HCEC 1CT (cell line): ENCODE results near the gene TSPAN17.

Source experiments
- DNase-seq: peaks from one replicate; pipeline ENCODE4 v3.0.0-alpha.2; 2017

The TSPAN17 gene, protein sequence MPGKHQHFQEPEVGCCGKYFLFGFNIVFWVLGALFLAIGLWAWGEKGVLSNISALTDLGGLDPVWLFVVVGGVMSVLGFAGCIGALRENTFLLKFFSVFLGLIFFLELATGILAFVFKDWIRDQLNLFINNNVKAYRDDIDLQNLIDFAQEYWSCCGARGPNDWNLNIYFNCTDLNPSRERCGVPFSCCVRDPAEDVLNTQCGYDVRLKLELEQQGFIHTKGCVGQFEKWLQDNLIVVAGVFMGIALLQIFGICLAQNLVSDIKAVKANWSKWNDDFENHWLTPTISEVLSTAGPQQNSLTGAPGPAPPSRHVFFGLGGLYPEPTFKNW

DNA sequence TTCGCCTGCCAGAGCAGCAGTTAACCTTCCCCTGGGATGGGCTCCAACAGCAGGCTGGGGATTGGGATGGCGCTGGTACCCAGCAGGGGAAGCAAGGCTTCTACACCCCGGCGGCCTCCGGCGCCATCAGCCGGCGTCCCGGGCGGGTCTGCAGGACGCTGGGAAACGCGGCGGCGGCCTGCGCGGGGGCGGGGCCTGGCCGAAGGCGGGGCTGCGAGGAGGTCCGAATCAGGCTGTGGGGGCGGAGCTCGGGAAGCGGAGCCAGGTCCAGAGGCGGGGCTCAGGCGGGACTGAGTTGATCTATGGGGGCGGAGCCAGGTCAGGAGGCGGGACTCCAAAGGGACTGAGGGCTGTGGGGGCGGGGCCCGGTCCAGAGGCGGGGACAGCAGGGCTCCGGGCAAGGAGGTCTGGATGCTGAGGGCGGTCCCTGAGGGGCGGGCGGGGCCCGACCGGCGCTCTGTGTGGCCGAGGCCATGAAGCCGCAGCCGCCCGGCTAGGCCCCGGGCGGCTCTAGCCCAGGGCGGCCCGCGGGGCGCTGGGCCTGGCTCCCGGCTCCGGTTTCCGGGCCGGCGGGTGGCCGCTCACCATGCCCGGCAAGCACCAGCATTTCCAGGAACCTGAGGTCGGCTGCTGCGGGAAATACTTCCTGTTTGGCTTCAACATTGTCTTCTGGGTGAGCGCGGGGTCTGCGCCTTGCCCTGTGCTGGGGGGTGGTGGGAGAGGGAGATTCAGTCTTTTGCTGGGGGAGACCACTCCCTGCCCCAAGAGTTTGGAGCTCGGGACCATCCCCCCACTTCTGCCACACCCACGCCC, at the start of gene TSPAN17:
Gene TSPAN17, plus strand, starts transcription at position 455 of the 813 bp plus-strand sequence. Its CDS starts 132 bp downstream, at position 587.
- DNase-seq: peak; percentile 99

DNA sequence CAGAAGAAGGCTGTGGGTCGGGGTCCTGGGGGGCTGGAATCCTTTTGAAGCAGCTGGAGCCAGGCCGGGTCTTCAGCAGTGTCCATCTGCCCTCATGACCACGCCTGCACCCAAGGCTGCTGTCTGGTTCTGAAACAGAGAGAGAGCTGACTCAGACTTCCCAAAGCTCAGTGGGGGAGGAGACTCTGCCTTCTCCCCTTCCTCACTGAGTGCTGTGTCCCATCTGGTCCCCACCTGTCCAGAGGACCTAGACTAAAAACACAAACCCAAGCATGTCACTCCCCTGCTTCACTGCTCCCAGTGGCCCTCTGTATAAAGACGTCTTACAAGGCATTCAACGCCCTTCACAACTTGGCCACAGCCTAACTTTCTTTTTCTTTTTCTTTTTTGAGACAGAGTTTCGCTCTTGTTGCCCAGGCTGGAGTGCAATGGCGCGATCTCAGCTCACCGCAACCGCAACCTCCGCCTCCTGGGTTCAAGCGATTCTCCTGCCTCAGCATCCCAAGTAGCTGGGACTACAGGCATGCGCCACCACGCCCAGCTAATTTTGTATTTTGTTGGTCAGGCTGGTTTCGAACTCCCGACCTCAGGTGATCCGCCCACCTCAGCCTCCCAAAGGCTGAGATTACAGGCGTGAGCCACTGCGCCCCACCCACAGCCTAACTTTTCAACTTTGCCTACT, 47.4 kb upstream of the TSPAN17 start:
- peak; percentile 30 for DNase-seq

DNA sequence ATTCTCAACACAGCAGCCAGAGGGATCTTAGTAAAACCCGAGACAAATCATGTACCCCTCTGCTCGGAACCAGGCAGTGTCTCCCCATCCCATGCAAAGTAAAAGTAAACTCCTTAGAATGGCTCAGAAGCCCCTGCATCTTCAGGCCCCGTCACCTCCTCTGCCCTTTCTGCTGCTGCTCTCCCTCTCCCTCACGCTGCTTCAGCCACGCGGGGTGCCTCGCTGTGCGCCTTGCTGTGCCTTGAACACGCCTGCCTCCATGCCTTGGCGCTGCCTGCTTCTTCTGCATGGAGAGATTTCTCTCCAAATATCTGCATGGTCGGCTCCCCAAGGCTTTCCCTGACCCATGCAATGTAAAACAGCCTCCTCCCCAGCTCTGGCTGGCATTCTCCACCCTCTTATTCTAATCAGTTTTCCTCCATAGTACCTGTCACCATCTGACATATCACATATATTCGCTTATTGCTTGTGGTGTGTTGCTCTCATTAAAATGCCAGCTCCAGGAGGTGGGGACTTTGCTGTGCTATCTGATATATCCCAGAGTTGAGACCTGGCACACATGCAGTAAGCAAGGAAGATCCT, 45.3 kb upstream of the TSPAN17 start:
- no peak for DNase-seq

DNA sequence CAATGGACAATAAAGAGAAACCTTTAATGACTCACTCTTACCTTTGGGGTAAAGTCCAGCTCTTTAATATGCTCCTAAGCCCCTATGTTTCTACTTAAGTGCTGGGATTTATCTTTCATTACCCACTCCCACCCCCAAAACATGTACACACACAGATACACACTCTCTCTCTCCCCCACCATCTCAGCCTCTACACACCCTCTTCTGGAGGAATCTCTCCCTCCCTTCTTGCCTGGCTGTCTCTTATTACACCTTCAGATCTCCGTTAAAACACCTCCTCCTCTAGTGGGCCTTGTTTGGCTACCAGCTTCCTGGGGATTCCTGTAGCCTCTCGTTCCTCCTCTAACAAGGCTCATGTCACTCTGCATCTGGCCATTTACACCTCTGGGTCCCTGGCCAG, 44.2 kb upstream of the TSPAN17 start:
- DNase-seq: no peak

DNA sequence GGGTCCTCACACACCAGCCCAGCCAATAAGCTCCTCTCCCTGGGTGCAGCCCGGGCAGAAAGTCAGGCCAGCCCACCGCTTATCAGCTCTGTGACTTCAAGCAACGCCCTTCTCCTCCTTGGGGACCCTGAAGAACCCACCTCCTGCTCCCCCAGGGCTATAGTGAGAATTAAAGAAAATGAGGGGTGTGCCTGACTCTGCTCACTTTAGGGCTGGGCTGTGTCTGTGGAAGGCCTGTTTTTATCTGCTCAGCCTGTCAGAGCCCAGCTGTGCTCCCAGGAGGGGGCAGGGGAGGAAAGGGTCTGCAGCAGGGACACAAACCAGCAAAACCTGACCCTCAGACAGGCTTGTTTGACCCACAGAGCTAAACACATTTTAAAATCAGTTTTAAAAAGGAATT, 41.3 kb upstream of the TSPAN17 start:
- no peak for DNase-seq

DNA sequence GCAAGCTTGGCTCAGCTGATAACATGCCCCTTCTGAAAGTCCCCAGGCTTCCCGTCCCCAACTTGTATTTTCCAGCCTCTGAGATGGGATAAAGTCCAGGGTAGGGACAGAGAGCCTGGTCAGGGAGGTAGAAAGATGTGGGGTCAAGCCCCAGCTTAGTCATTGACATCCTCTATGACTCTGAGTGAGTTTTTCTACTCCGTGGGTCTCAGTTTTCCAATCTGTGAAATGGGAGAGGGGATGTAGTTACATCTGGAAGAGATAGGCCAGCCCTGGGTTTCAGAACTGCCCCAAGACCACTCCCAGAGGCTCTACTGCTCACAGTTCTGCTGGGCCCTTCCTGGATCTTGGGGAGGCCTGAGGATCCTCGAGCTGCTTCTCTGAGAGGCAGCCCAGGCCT, 40.4 kb upstream of the TSPAN17 start:
- no peak for DNase-seq

DNA sequence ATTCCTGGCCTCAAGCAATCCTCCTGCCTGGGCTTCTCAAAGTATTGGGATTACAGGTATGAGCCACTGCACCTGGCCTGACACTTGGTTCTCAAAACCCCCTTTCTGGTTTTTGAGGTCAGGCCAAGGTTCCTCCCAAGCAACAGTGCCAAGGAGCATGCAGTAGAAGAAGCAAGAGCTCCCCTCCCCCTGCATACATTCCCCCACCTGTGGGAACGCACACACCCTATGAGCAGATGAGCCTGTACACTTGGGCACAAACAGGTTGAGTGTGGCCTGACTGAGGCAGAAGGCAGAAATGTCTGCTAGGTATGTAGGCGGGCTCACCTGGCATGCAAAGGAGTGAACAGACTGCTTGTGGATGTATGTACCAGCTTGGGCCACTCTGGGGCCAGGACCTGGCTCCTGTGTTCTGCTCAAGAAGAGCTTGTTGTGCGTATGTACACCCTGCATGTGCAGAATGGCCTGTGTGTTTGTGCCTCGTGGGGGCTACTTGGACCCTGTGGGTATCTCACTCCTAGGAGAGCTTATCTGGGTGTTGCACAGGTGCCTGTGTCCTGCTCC, 39.1 kb upstream of the TSPAN17 start:
- no peak for DNase-seq

DNA sequence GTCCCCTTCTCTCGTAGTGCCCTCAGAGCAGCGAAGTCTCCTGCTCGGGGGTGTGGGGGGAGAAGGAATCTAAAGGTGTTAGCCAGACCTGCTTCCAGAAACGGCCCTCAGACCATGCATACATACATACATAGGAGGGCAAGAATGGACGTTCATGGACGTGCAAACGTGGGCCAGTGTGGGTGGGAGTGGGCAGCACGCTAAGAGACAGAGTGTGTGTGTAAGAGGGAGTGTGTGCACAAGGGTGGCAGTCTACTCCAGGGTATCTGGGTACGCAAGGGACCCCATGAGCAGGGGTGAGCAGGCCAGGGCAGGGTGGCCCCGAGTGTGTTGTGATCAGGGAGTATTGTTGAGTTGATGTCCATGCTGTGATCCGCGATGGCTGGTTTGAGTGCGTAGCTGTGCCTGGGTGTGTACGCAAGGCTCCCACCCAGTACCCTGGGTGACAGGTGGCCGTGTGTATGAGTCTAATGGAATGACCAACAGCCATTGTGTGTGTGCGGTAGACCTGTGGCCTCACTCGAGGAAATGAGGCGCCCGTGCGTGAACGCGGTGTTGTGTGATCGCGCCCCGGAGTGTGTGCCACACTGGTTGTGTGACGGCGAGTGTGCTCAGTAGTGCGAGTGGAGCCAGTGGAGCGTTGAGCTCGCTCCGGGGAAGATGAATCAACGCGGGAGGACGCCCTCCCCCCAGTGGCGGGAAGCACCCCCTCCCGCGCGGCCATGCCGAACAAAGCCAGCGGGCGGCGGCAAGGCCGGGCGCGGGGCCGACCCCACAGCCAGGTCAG, 38.2 kb upstream of the TSPAN17 start:
- DNase-seq: no peak

DNA sequence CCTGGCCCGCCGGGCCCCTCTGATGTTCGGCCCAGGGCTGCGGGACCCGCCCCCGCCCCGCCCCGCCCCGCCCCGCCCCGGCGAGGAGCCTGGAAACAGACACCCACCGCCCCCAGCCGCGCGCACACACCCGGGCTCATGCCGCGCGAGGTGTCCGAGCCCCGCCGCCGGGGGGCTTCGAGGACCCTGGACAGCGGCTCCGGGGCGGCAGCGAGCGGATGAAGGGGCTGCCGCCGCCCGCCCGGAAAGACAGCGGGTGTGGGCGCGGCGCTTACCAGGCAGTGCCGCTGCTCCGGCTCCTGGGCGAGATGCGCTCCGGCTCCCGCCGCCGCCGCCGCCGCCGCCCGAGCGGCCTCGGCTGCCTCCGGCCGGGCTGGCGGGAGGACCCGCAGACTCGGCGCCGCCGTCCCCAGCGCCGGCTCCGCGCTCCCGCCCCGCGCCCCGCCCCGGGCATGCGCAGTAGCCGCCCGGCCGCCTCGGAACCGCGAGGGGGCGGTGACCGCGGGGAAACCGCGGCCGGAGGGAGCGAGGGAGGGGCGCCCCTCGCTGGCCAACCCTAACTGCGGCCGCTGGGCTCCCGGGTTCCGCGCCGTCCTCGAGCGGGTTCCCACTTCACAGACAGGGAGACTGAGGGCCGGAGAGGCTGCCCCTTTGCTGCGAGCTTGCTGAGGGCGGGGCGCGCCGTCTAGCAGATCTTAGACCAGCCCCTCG, 37.4 kb upstream of the TSPAN17 start, which contains the start of gene GPRIN1:
Gene GPRIN1, minus strand, starts transcription at position 433 of the 711 bp plus-strand sequence. CDS start 10,322 bp downstream, outside the sequence.
- DNase-seq: peak; percentile 31

DNA sequence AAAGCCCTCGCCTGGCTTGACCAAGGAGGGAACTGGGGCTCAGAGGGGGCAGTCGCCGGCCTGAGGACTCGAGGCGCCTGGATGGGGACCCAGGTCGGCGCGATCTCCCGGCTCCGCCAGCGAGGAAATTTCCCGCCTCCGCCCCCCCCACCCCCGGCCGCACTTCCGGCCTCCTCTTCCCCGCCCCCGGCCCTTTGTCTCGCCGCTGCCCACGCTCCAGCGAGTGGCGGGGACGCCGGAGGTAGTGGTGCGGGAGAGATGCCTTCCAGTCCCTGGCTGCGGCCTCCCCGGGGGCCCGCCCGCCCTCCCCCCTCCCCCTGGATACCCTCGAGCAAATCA, 36.9 kb upstream of the TSPAN17 start:
- DNase-seq: no peak

DNA sequence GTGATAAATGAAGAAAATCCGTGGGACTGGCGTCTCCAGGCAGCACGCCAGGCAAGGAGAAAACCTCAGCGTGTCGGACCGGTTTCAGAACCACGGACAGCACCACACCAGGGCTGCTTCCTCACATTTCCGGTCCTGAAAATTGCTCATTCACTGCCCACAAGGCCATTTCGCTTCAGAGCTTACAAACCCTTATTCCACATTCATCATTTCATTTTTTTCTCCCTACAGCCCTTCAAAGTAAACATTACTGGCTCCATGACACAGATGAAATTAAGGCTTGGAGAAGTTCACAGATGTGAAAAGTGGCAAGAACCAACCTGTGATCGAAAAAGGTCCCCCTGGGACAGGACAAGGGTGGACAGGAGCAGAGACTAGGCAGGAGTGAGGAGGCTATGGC, 35.8 kb upstream of the TSPAN17 start:
- peak; percentile 63 for DNase-seq

DNA sequence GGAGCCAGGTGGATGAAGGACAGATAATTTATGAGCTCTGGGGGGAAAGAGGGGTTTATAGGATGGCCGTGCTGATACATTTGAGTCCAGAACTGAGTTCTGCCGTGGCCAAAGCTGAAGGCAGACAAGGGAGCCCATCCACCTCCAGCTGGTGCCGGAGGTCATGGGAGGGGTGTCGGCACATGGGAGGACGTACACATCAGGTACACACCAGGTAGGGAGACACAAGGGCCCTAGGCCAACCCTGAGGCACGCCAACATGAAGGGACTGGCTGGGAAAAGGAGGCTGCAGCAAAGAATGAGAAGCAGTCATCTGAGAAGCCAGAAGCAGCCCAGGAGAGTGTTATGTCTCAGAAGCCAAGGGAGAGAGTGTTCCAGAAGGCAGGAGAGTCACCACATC, 35.3 kb upstream of the TSPAN17 start:
- DNase-seq: no peak

DNA sequence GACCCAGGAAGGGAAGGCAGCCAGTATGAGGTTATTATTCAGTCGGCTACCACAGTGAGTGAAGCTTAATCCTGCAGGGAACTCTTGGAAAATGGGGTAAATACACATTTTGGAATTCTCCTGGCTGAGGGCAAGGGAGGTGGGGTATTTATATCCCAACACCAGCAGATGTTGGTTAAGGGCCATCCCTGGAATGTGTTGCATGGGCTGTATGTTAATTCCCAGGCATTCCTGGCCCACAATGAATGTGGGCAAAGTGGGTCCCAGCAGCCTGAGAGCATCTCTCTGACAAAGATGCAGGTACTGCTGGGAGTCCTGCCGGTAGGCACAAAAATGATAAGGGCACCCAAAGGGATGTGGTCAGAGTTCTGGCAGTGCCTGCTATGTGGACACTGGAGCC, 34.4 kb upstream of the TSPAN17 start:
- no peak for DNase-seq

DNA sequence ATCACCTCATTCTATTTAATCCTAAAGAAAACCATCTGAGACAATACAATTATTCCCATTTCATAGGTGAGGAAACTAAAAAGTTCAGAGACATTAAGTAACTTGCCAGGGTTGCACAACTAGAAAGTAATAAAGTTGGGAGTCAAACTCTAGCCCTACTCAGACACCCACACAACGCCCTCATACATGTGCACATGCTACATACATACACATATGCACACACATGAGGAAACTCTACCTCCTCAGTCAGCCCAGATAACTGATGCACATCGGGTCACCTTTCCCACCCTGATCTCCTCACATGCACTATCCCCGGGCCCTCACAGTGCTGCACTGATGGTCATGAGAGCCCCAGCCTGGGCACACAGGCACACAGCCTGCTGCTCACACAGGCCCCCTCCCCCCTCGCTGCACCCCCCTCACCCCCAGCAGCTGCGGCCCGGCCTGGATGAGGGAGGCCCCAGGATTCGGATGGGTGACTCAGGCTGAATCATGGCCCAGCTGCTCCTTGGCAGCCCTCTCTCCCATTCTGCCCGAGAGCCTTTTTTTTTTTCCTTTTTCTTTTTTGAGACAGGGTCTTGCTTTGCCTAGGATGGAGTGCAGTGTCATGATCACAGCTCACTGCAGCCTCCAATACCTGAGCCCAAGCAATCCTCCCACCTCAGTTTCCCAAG, 32.3 kb upstream of the TSPAN17 start:
- peak; percentile 85 for DNase-seq

DNA sequence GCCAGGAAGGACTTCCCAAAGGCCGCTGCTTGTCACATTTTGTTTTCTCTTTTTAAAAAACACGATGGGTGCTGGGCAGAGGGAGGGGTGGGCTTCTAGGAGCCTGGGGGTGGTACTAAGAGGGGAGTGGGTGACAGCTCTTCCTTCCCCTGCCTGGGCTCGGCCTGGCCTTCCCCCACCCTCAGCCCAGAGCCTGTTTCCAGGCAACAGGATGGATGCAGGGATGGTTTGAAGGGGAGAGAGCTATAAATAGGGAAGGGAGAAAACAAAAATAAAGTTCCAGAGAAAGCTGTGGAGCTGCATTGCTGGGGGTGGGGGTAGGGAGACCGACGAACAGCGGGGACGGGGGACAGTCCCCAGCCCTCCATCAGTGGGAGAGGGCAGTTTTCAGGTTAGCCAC, 30.8 kb upstream of the TSPAN17 start:
- no peak for DNase-seq

DNA sequence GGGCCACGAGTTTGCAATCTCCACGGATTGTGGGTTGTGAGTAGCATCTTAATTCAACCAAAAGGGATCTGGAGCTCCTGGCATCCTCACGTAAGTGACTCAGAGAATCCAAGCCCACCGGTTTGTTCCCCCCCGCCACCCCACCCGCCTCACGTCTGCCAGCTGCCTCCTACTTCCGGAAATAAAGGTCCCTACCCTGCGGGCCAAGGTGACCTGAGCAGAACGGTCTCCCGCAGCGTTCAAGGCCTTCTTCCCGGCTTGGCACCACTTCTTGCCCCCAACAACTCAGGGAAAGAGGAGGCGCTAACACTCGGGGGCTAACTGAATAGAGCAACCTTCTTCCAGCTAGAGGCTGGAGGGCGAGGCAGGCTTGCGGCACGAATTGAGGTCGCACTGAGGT, 28.5 kb upstream of the TSPAN17 start:
- no peak for DNase-seq

DNA sequence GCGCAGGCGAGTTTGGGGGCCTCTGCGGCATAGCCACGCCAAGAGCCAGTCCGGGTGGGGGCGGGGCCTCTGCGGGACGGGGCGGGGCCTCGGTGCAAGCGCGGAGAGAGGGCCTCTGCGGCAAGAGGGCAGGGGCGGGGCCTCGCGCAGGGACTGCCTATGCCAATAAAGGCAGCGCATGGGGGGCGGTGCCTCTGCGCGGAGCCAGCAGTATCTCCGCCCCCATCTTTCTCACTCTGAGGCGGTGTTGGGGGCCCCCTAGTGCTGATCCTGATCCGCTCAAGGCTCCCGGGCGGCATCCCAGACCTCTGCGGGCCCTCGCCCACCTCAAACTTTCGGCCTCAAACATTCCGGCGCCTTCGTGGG, 28.1 kb upstream of the TSPAN17 start:
- peak; percentile 66 for DNase-seq

DNA sequence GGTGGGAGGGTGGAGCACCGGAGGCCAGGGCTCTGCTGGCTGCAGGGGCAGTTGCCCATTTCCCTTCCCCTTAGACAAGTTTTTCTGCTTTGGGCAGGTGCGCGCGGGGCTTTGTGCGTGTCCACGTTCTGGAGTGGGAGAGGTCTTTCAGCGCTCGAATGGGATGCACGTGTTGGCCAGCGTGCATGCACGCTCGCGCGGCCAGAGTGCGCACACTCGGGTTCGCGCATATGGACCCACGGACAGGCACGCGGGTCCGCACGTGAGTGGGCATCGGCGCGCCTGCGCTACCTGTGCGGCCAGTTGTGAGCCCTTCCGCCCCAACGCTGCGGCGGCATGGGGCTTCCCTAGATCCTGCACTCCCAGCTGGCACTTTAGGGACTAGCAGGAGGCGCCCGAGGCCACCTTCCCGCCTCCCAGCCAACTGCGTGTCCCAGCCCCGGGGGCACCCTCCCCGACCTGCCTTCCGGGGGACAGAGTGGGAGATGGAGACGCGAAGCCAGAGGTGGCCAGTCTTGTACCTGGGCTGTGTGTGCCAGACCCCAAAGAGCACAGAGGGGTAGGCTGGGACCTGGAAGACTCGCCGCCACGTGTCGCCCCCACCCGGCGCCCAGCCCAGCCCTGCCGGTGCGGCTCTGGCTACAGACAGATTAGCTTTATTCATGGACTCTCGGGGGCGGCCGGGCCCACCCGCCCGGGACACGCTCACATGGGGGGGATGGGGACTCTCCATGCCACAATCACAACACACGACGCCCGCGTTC, 27.5 kb upstream of the TSPAN17 start:
- no peak for DNase-seq

DNA sequence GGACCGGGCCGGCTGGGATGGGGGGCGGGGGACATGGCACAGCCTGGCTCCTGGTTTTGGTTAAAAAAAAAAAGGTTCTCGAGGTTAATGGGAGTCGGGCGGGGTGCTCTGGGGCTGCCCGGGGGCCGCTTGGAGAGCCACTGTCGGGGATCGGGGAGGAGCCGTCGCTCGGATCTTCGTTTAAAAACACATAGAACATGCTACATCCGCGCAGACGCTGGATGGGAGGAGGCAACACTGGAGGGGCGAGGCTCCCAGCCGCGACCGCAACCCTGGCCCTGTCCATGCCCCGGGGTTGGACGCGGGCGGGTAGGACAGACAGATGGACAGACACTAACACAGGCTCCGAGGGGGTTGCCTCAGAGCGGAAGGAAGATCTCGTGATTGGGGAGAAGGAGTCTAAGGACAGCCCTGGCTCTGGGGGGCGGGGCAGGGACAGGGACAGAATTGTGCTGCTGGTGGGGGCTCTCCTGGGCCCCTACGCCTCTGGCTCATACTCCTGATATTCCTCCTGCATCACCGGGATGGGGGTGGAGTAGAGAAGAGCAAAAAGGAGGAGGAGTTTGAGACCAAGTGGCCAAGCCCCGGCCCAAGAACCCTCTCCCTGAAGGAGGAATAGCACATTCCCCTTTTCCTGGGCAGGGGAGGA, 26.8 kb upstream of the TSPAN17 start:
- DNase-seq: peak; percentile 19

DNA sequence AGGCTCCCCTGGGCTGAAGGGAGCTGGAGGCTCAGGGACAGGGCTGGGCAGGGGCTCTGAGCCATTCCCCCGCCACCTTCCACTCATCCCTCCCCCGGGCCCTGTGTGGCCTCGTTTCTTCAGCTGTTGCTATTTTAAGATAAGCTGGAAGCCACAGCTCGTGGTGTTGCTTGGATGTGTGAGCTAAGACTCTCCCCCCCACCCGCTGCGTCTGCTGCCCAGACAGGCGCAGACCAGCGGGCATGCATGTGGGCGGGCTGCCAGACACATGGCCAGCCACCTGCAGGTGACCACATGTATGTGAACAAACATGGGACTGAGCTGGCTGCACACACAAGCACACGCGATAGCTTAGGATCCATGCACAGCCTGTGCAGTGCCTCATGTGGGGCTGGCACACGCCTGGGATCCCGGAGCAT, 25.6 kb upstream of the TSPAN17 start:
- no peak for DNase-seq
